DND-41 (cell line): ENCODE measurements around the gene CHI3L2.

Experiments
- ATAC-seq: fragments of 200-7000 bp; cut with Tn5 transposase; 3 replicates; pipeline ENCODE4 v1.9.1; 2021; ENCODE audit warnings: low read depth; ENCODE audit not compliant: insufficient read depth
- DNase-seq: peaks from one replicate; pipeline ENCODE4 v3.0.0-alpha.2; 2020
- H2AFZ ChIP-seq: 2 replicates; pipeline ENCODE4 v1.6.0; 2012; ENCODE audit warnings: low read depth, low read length
- H3K27ac ChIP-seq: 2 replicates; pipeline ENCODE4 v1.5.1; 2012; ENCODE audit warnings: low read length, inconsistent platforms
- H3K27me3 ChIP-seq: fragments of 200-600 bp; sonication (generic); 2 replicates; pipeline ENCODE4 v1.6.0; 2012; ENCODE audit warnings: low read length, mild to moderate bottlenecking, inconsistent platforms; ENCODE audit not compliant: insufficient read depth, poor library complexity
- H3K36me3 ChIP-seq: 2 replicates; pipeline ENCODE4 v1.5.1; 2012; ENCODE audit warnings: low read length, inconsistent platforms; ENCODE audit not compliant: insufficient read depth
- H3K4me1 ChIP-seq: 2 replicates; pipeline ENCODE4 v1.5.1; 2012; ENCODE audit warnings: mild to moderate bottlenecking, low read length; ENCODE audit not compliant: insufficient read depth
- H3K4me2 ChIP-seq: 2 replicates; pipeline ENCODE4 v1.6.0; 2012; ENCODE audit warnings: mild to moderate bottlenecking, moderate library complexity, low read length, inconsistent platforms; ENCODE audit not compliant: insufficient read depth
- H3K4me3 ChIP-seq, 2 experiments: fragments of 200-600 bp in 1 of 2; shearing (Covaris generic) in 1 of 2; 2 replicates each; pipeline ENCODE4 v1.5.1; 2012 to 2016; ENCODE audit warnings: inconsistent platforms in 2 of 2, low read length in 2 of 2, mild to moderate bottlenecking in 2 of 2, low read depth in 1 of 2, moderate library complexity in 1 of 2
- H3K79me2 ChIP-seq: 2 replicates; pipeline ENCODE4 v1.6.0; 2012; ENCODE audit warnings: low read length, inconsistent platforms; ENCODE audit not compliant: insufficient read depth
- H3K9ac ChIP-seq: 2 replicates; pipeline ENCODE4 v1.6.0; 2012; ENCODE audit warnings: low read depth, mild to moderate bottlenecking, inconsistent platforms, low read length, moderate library complexity
- H3K9me3 ChIP-seq: 2 replicates; pipeline ENCODE4 v1.5.1; 2012; ENCODE audit warnings: low read length, moderate library complexity, mild to moderate bottlenecking, inconsistent platforms; ENCODE audit not compliant: insufficient read depth, severe bottlenecking
- H4K20me1 ChIP-seq: 2 replicates; pipeline ENCODE4 v1.6.0; 2012; ENCODE audit warnings: low read length; ENCODE audit not compliant: insufficient read depth
- EZH2 ChIP-seq: IDR thresholded peaks from 3 replicates; pipeline ENCODE4 v1.6.1; 2012; ENCODE audit warnings: borderline replicate concordance, low read depth, mild to moderate bottlenecking, moderate library complexity, low read length, inconsistent platforms; ENCODE audit not compliant: severe bottlenecking
- TF ChIP-seq, protein P1 (sequence below): IDR thresholded peaks from 2 replicates; pipeline ENCODE4 v1.5.1; 2012; ENCODE audit warnings: borderline replicate concordance, low read length, moderate library complexity, mild to moderate bottlenecking; ENCODE audit not compliant: poor library complexity, severe bottlenecking; ENCODE audit errors: extremely low read depth

CHI3L2 gene

DNA sequence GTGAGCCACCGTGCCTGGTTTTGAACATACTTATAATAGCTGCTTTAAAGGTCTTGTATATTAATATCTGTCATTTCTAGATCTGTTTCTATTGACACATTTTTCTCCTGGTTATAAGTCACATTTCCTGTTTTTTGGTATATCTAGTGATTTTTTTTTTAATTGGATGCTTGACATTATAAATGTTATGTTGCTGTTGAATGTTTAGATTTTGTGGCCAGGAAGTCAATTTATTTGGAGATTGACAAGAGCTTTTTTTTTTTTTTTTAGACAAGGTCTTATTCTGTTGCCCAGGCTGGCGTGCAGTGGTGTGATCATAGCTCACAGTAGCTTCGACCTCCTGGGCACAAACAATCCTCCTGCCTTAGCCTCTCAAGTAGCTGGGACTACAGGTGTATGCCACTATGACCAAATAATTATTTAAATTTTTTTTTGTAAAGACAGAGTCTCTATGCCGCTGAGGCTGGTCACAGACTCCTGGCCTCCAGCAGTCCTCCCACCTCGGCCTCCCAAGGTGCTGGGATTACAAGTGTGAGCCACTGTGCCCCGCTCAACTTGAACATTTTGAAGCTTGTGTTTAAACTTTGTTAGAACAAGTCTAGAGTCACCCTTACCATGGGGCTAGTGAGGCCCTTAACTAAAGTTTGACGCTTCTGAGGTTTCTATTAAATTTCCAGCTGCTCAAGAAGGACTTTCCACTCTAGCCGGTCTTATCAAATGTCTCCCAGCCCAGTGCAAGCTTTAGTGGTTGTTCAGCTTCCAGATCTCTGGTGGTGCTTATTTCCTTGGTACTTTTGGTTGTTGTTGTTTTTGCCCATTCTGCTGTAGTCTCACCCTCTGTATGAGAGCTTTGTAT is 8.6 kb upstream of the CHI3L2 start:
- DNase-seq (peak; percentile 11), ATAC-seq (no peak)
- no peaks in the 10 kb centered on the region for H3K9me3 ChIP-seq
- H3K4me3 ChIP-seq, result no peak overlapping the region
- no peak overlapping the region for H2AFZ ChIP-seq
- no peaks in the 10 kb centered on the region for H4K20me1 ChIP-seq
- H3K9ac ChIP-seq, result peak overlapping the region; percentile 67
- peaks cover 99% of the 10 kb centered on the region for H3K4me1 ChIP-seq
- no peaks in the 10 kb centered on the region for H3K27me3 ChIP-seq
- no peak for TF ChIP-seq EZH2
- TF ChIP-seq, protein P1, sequence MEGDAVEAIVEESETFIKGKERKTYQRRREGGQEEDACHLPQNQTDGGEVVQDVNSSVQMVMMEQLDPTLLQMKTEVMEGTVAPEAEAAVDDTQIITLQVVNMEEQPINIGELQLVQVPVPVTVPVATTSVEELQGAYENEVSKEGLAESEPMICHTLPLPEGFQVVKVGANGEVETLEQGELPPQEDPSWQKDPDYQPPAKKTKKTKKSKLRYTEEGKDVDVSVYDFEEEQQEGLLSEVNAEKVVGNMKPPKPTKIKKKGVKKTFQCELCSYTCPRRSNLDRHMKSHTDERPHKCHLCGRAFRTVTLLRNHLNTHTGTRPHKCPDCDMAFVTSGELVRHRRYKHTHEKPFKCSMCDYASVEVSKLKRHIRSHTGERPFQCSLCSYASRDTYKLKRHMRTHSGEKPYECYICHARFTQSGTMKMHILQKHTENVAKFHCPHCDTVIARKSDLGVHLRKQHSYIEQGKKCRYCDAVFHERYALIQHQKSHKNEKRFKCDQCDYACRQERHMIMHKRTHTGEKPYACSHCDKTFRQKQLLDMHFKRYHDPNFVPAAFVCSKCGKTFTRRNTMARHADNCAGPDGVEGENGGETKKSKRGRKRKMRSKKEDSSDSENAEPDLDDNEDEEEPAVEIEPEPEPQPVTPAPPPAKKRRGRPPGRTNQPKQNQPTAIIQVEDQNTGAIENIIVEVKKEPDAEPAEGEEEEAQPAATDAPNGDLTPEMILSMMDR, result no peak
- H3K36me3 ChIP-seq, result no peaks in the 10 kb centered on the region
- no peak overlapping the region for H3K4me2 ChIP-seq
- H3K27ac ChIP-seq, result peak overlapping the region; percentile 97
- H3K79me2 ChIP-seq, result peaks cover 56% of the 10 kb centered on the region

DNA sequence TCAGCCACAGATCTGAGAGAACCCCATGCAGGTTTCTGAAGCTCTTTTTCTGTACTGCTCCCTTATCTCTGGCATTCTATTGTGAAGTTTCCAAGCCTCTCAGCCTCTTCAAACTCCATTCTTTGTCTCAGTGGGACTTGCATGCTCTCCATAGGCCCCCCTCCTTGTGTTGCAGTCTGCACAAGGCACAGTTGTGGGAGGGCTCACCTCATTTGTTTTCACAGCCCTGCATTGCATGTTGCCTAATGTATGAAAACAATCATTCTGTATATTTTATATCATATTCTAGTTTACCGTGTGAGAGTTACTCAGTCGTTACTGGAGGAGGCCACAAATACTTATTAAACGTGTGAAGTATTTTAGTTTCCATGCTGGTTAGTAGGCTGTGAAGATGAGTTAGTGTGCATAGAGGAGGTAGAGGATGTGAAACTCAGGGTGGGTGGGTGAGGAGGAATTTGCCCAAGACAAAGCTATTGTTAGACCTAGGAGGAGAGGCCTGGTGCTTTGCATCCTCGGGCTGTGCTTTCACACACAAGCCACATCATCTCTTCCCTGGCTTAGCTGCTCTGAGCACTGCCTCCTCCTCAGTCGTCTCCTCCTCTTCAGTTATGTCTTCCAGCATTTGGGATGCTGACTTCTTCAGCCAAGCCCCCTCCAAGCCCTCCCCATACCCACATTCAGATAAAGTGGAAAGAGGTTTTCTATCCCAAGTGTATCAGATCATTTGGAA is 7.8 kb upstream of the CHI3L2 start:
- H3K4me3 ChIP-seq, result peak overlapping the region in 1 of 2 experiments; percentile 29; a peak in 1 of 4 replicates
- peak overlapping the region; percentile 67 for H3K9ac ChIP-seq
- no peak overlapping the region for H2AFZ ChIP-seq
- peak overlapping the region; percentile 97 for H3K27ac ChIP-seq
- no peak for TF ChIP-seq EZH2
- TF ChIP-seq, protein P1, result no peak
- H4K20me1 ChIP-seq, result no peaks in the 10 kb centered on the region
- no peaks in the 10 kb centered on the region for H3K27me3 ChIP-seq
- ATAC-seq (no peak), DNase-seq (peak; percentile 53)
- H3K79me2 ChIP-seq, result peaks cover 56% of the 10 kb centered on the region
- no peaks in the 10 kb centered on the region for H3K9me3 ChIP-seq
- H3K4me2 ChIP-seq, result peak overlapping the region; percentile 61
- H3K36me3 ChIP-seq, result no peaks in the 10 kb centered on the region
- peaks cover 99% of the 10 kb centered on the region for H3K4me1 ChIP-seq

DNA sequence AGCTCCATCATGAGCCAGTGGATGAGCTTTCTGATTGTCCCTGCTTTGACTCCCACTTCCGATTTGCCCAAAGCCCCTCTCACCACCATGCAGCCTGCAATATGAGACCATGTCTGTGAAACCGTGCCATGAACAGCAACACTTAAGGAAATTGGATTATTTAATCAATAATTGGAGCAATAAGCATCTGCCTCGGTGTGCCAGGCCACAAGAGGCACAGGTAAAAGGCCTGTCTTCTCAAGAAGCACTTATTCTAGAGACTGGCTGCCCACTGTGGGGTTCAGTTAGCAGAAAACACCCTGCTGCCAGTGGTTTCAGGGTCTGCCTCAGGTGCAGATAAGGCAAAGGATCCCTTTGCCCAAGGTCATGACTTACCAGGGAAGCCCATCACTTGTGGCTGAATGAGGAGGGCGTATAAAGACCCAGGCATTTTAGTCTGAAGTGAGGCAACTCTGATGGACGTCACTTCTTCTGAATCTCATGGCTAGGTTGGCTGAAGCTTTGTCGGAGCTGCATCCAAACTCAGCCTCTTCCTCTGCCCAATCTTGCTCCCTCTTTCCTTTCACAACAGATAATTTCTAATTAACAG is 7.1 kb upstream of the CHI3L2 start:
- Histone ChIP-seq H2AFZ (no peak overlapping the region), H3K9ac (peak overlapping the region; percentile 67), H3K9me3 (no peaks in the 10 kb centered on the region), H3K4me3 (peak overlapping the region in 1 of 2 experiments; percentile 29; a peak in 1 of 4 replicates), H3K4me1 (peaks cover 99% of the 10 kb centered on the region), H3K27me3 (no peaks in the 10 kb centered on the region), H3K36me3 (no peaks in the 10 kb centered on the region), H3K79me2 (peaks cover 56% of the 10 kb centered on the region), H4K20me1 (no peaks in the 10 kb centered on the region), H3K4me2 (peak overlapping the region; percentile 61), H3K27ac (peak overlapping the region; percentile 97)
- TF ChIP-seq, protein P1, result no peak
- TF ChIP-seq EZH2, result no peak
- DNase-seq (peak; percentile 27), ATAC-seq (no peak)
